ENCODE measurements around the gene PBX2.
A peak's percentile ranks its signal among the peaks of the same experiment; 100 is the strongest.
"Not testable (repeated sequence)": the region's sequence is repeated elsewhere in the genome, so short reads cannot be mapped to it uniquely, and the experiment has no call there.

Gene PBX2

GRCh38 chr6:32202186-32202585 is 12.2 kb upstream of the PBX2 start:
- DNase-seq, result no peak

- DNase-seq, result no peak
These were observed 10.9 kb upstream of the PBX2 start for GRCh38 chr6:32200711-32201475.

GRCh38 chr6:32198866-32199265 is 8.9 kb upstream of the PBX2 start:
- no peak for DNase-seq

GRCh38 chr6:32198345-32198696 is 8.3 kb upstream of the PBX2 start:
- DNase-seq, result no peak

- no peak for DNase-seq
These were observed 6.9 kb upstream of the PBX2 start for GRCh38 chr6:32196682-32197616.

GRCh38 chr6:32195902-32196681 is 6.1 kb upstream of the PBX2 start:
- DNase-seq, result peak; percentile 59

- peak; percentile 100 for DNase-seq
These were observed 5.6 kb upstream of the PBX2 start for GRCh38 chr6:32195652-32195901.

GRCh38 chr6:32194825-32195651 is 5.0 kb upstream of the PBX2 start:
- peak; percentile 36 for DNase-seq

- DNase-seq, result no peak
These were observed 4.4 kb upstream of the PBX2 start for GRCh38 chr6:32194388-32194787.

GRCh38 chr6:32193096-32193495 is 3.1 kb upstream of the PBX2 start:
- not testable (repeated sequence) for DNase-seq

GRCh38 chr6:32192608-32193039 is 2.6 kb upstream of the PBX2 start, which contains the start of gene GPSM3:
GPSM3 (minus strand) TSS chr6:32192643; CDS start chr6:32192513, 130 bp downstream.
- DNase-seq, result peak; percentile 47

- DNase-seq, result peak; percentile 22
These were observed 1.9 kb upstream of the PBX2 start for GRCh38 chr6:32191696-32192607.

GRCh38 chr6:32190911-32191677 is 1.1 kb upstream of the PBX2 start:
- no peak for DNase-seq

GRCh38 chr6:32189742-32190053 is 304 bp downstream of the PBX2 start:
- no peak for DNase-seq

- DNase-seq, result no peak
These were observed 797 bp downstream of the PBX2 start for GRCh38 chr6:32189069-32189741.

GRCh38 chr6:32188381-32189068 is 1.5 kb downstream of the PBX2 start:
- no peak for DNase-seq

GRCh38 chr6:32187725-32188380 is 2.1 kb downstream of the PBX2 start:
- not testable (repeated sequence) for DNase-seq

- no peak for DNase-seq
These were observed 2.8 kb downstream of the PBX2 start for GRCh38 chr6:32187009-32187709.

Measured in activated naive CD4-positive, alpha-beta T cell treated with Interleukin-2 at 50 U/mL for 16 hours (primary cell).